ENCODE data around the gene ABCA13.
A peak's percentile ranks its signal among the peaks of the same experiment; 100 is the strongest.
"Not testable (repeated sequence)": the region's sequence is repeated elsewhere in the genome, so short reads cannot be mapped to it uniquely, and the experiment has no call there.

The ABCA13 gene

GRCh38 chr7:48188776-48189520 is 17.7 kb downstream of the ABCA13 start:
- peaks cover 16% of the 10 kb centered on the region for H3K36me3 Mint-ChIP-seq (ENCODE audit: low read depth)
- no peak overlapping the region for H3K4me3 Mint-ChIP-seq
- no peak overlapping the region for H3K27ac Mint-ChIP-seq
- no peak for TF ChIP-seq CTCF (IDR thresholded peaks at IDR 0.05)
- no peaks in the 10 kb centered on the region for H3K4me1 Mint-ChIP-seq
- H3K27me3 Mint-ChIP-seq (ENCODE audit: low read depth, poor library complexity), result peaks cover 2% of the 10 kb centered on the region
- DNase-seq, result no peak
- peaks cover 32% of the 10 kb centered on the region for H3K9me3 Mint-ChIP-seq

- peaks cover 2% of the 10 kb centered on the region for H3K27me3 Mint-ChIP-seq (ENCODE audit: low read depth, poor library complexity)
- DNase-seq, result no peak
- peaks cover 5% of the 10 kb centered on the region for H3K4me1 Mint-ChIP-seq
- peaks cover 11% of the 10 kb centered on the region for H3K36me3 Mint-ChIP-seq (ENCODE audit: low read depth)
- no peak for TF ChIP-seq CTCF (IDR thresholded peaks at IDR 0.05)
- no peak overlapping the region for H3K4me3 Mint-ChIP-seq
- H3K9me3 Mint-ChIP-seq, result peaks cover 12% of the 10 kb centered on the region
- no peak overlapping the region for H3K27ac Mint-ChIP-seq
Observed at GRCh38 chr7:48192996-48193395, 21.7 kb downstream of the ABCA13 start.

- Mint-ChIP-seq H3K36me3 (ENCODE audit: low read depth) (peaks cover 7% of the 10 kb centered on the region), H3K4me1 (peaks cover 5% of the 10 kb centered on the region), H3K4me3 (no peak overlapping the region), H3K27ac (no peak overlapping the region), H3K27me3 (ENCODE audit: low read depth, poor library complexity) (peaks cover 2% of the 10 kb centered on the region), H3K9me3 (peaks cover 8% of the 10 kb centered on the region)
- TF ChIP-seq CTCF (IDR thresholded peaks at IDR 0.05), result no peak
- DNase-seq, result no peak
Observed at GRCh38 chr7:48193421-48193820, 22.2 kb downstream of the ABCA13 start.

GRCh38 chr7:48200946-48201589 is 29.8 kb downstream of the ABCA13 start:
- not testable (repeated sequence) for H3K27ac Mint-ChIP-seq; H3K36me3 Mint-ChIP-seq (ENCODE audit: low read depth); DNase-seq
- Mint-ChIP-seq H3K4me3 (peak overlapping the region; percentile 1), H3K4me1 (peaks cover 18% of the 10 kb centered on the region), H3K27me3 (ENCODE audit: low read depth, poor library complexity) (peaks cover 12% of the 10 kb centered on the region), H3K9me3 (peaks cover 32% of the 10 kb centered on the region)

GRCh38 chr7:48202916-48203315 is 31.7 kb downstream of the ABCA13 start:
- H3K36me3 Mint-ChIP-seq (ENCODE audit: low read depth); DNase-seq; H3K27ac Mint-ChIP-seq; H3K4me3 Mint-ChIP-seq: not testable (repeated sequence)
- peaks cover 32% of the 10 kb centered on the region for H3K9me3 Mint-ChIP-seq
- peaks cover 12% of the 10 kb centered on the region for H3K27me3 Mint-ChIP-seq (ENCODE audit: low read depth, poor library complexity)
- H3K4me1 Mint-ChIP-seq, result peaks cover 13% of the 10 kb centered on the region

GRCh38 chr7:48207155-48207675 is 36.0 kb downstream of the ABCA13 start:
- Mint-ChIP-seq H3K9me3 (peaks cover 35% of the 10 kb centered on the region), H3K27me3 (ENCODE audit: low read depth, poor library complexity) (peaks cover 8% of the 10 kb centered on the region), H3K4me3 (no peak overlapping the region)

More at GRCh38 chr7:48207155-48207675, 36.0 kb downstream of the ABCA13 start:
- no peak for DNase-seq
- TF ChIP-seq CTCF (IDR thresholded peaks at IDR 0.05), result no peak
- peaks cover under 1% of the 10 kb centered on the region for H3K36me3 Mint-ChIP-seq (ENCODE audit: low read depth)
- no peak overlapping the region for H3K27ac Mint-ChIP-seq
- H3K4me1 Mint-ChIP-seq, result no peaks in the 10 kb centered on the region
